Measurements from ENCODE around the gene HTRA1. TPM values are rescaled to one million over a fixed set of nuclear protein-coding genes. Genes with fewer than 3 reads are reported as not detected.

The HTRA1 gene
- total RNA-seq, 1 experiment from 2014 or later: 0.70 TPM

- Histone ChIP-seq H3K36me3 (ENCODE audit: control insufficient read depth, insufficient read depth, low read length) (no peaks in the 10 kb centered on the region), H3K27me3 (replicated peaks; ENCODE audit: control insufficient read depth, insufficient read depth, low read length) (peaks cover 19% of the 10 kb centered on the region), H3K4me3 (ENCODE audit: low read depth, low read length) (no peak overlapping the region), H3K4me1 (peaks cover 5% of the 10 kb centered on the region), H3K9me3 (no peaks in the 10 kb centered on the region)
- CTCF ChIA-PET: no interaction called here
- Mint-ChIP-seq H3K4me1 (ENCODE audit: low read depth, unreplicated experiment) (no peaks in the 10 kb centered on the region), H3K9me3 (ENCODE audit: unreplicated experiment) (no peaks in the 10 kb centered on the region), H3K27ac (ENCODE audit: unreplicated experiment) (no peak overlapping the region), H3K36me3 (ENCODE audit: insufficient read depth, unreplicated experiment) (no peaks in the 10 kb centered on the region), H3K4me3 (ENCODE audit: unreplicated experiment) (no peak overlapping the region), H3K27me3 (ENCODE audit: insufficient read depth, unreplicated experiment) (peaks cover 27% of the 10 kb centered on the region)
- TF ChIP-seq CTCF (IDR thresholded peaks at IDR 0.05; ENCODE audit: insufficient read depth in 1 of 2, low read depth in 1 of 2, low read length in 1 of 2, severe bottlenecking in 1 of 2, unreplicated experiment in 1 of 2): no peak
- no peak for DNase-seq
- no TSS peak for BruUV-seq (replicated peaks)
- POLR2A ChIA-PET: no interaction called here
- intact Hi-C loops (cut with micrococcal nuclease; ENCODE audit: unreplicated experiment): no loop called here
These were observed 2.7 kb upstream of the HTRA1 start for GRCh38 chr10:122458693-122459092.

GRCh38 chr10:122459561-122460273 is 1.6 kb upstream of the HTRA1 start:
- Mint-ChIP-seq H3K27me3 (ENCODE audit: insufficient read depth, unreplicated experiment) (peaks cover 31% of the 10 kb centered on the region), H3K9me3 (ENCODE audit: unreplicated experiment) (no peaks in the 10 kb centered on the region), H3K4me3 (ENCODE audit: unreplicated experiment) (no peak overlapping the region), H3K27ac (ENCODE audit: unreplicated experiment) (no peak overlapping the region), H3K36me3 (ENCODE audit: insufficient read depth, unreplicated experiment) (no peaks in the 10 kb centered on the region), H3K4me1 (ENCODE audit: low read depth, unreplicated experiment) (no peaks in the 10 kb centered on the region)
- Histone ChIP-seq H3K4me1 (peaks cover 5% of the 10 kb centered on the region), H3K27me3 (replicated peaks; ENCODE audit: control insufficient read depth, insufficient read depth, low read length) (peaks cover 19% of the 10 kb centered on the region), H3K36me3 (ENCODE audit: control insufficient read depth, insufficient read depth, low read length) (no peaks in the 10 kb centered on the region), H3K4me3 (ENCODE audit: low read depth, low read length) (no peak overlapping the region), H3K9me3 (no peaks in the 10 kb centered on the region)
- POLR2A ChIA-PET: no interaction called here
- no peak for TF ChIP-seq CTCF (IDR thresholded peaks at IDR 0.05; ENCODE audit: insufficient read depth in 1 of 2, low read depth in 1 of 2, low read length in 1 of 2, severe bottlenecking in 1 of 2, unreplicated experiment in 1 of 2)
- intact Hi-C loops (cut with micrococcal nuclease; ENCODE audit: unreplicated experiment): loop anchor here (10.0 kb wide), 1 partner anchor 105 kb away; the partner anchor contains the start of gene DMBT1
- no TSS peak for BruUV-seq (replicated peaks)
- DNase-seq: no peak
- CTCF ChIA-PET: no interaction called here

- Histone ChIP-seq H3K27me3 (replicated peaks; ENCODE audit: control insufficient read depth, insufficient read depth, low read length) (peaks cover 19% of the 10 kb centered on the region), H3K4me3 (ENCODE audit: low read depth, low read length) (peak overlapping the region; percentile 39), H3K9me3 (no peaks in the 10 kb centered on the region), H3K36me3 (ENCODE audit: control insufficient read depth, insufficient read depth, low read length) (no peaks in the 10 kb centered on the region), H3K4me1 (peaks cover 5% of the 10 kb centered on the region)
- TF ChIP-seq CTCF (IDR thresholded peaks at IDR 0.05; ENCODE audit: insufficient read depth in 1 of 2, low read depth in 1 of 2, low read length in 1 of 2, severe bottlenecking in 1 of 2, unreplicated experiment in 1 of 2): no peak
- CTCF ChIA-PET: no interaction called here
- intact Hi-C loops (cut with micrococcal nuclease; ENCODE audit: unreplicated experiment): loop anchor here (10.0 kb wide), 1 partner anchor 104 kb away; the partner anchor contains the start of gene DMBT1
- Mint-ChIP-seq H3K4me1 (ENCODE audit: low read depth, unreplicated experiment) (no peaks in the 10 kb centered on the region), H3K36me3 (ENCODE audit: insufficient read depth, unreplicated experiment) (no peaks in the 10 kb centered on the region), H3K9me3 (ENCODE audit: unreplicated experiment) (no peaks in the 10 kb centered on the region), H3K4me3 (ENCODE audit: unreplicated experiment) (peak overlapping the region; percentile 63), H3K27ac (ENCODE audit: unreplicated experiment) (no peak overlapping the region), H3K27me3 (ENCODE audit: insufficient read depth, unreplicated experiment) (peaks cover 40% of the 10 kb centered on the region)
- DNase-seq: no peak
- BruUV-seq (replicated peaks): no TSS peak
- POLR2A ChIA-PET: no interaction called here
These were observed 461 bp upstream of the HTRA1 start for GRCh38 chr10:122460891-122461293.
